Loucy (cell line): ENCODE results near the gene MPG.

ENCODE experiments used
- CTCF ChIP-seq: fragments of 200-600 bp; sonication (generic); conservative IDR thresholded peaks from 2 replicates; pipeline ENCODE4 v1.5.1; 2014; ENCODE audit warnings: mild to moderate bottlenecking, antibody characterized with exemption, low read length
- EZH2phosphoT487 ChIP-seq: fragments of 200-600 bp; IDR thresholded peaks from 2 replicates; pipeline ENCODE4 v1.6.1; 2018; ENCODE audit warnings: antibody characterized with exemption, mild to moderate bottlenecking, moderate library complexity, borderline replicate concordance

GRCh38 chr16:47234-47633 is 30.8 kb upstream of the MPG start:
- TF ChIP-seq CTCF = no peak
- TF ChIP-seq EZH2phosphoT487 = no peak
